SK-N-SH (cell line): ENCODE measurements around the gene GCN1.

ENCODE experiments used
- CTCF ChIP-seq: fragments of 200-600 bp; sonication (generic); IDR thresholded peaks from 2 replicates; pipeline ENCODE4 v1.6.1; 2017; ENCODE audit warnings: antibody characterized with exemption, mild to moderate bottlenecking, moderate library complexity
- ELF1 ChIP-seq: IDR thresholded peaks from 2 replicates; pipeline ENCODE4 v1.4.0; 2012
- IRF3 ChIP-seq: fragments of 150-350 bp; IDR thresholded peaks from 2 replicates; pipeline ENCODE4 v1.6.1; 2016; ENCODE audit warnings: mild to moderate bottlenecking, low read depth, low read length
- JUND ChIP-seq: IDR thresholded peaks from 2 replicates; pipeline ENCODE4 v1.4.0; 2012
- MXI1 ChIP-seq: IDR thresholded peaks from 2 replicates; pipeline ENCODE4 v1.6.1; 2012; ENCODE audit warnings: mild to moderate bottlenecking, low read depth, low read length, improper control_type of control experiment
- SIN3A ChIP-seq: IDR thresholded peaks from 2 replicates; pipeline ENCODE4 v1.6.1; 2012; ENCODE audit warnings: low read depth, mild to moderate bottlenecking, low read length, moderate library complexity, borderline replicate concordance
- TCF12 ChIP-seq: IDR thresholded peaks from 2 replicates; pipeline ENCODE4 v1.4.0; 2012
- TEAD4 ChIP-seq: IDR thresholded peaks from 2 replicates; pipeline ENCODE4 v1.4.0; 2012; ENCODE audit warnings: mild to moderate bottlenecking, borderline replicate concordance; ENCODE audit not compliant: insufficient read depth
- USF2 ChIP-seq: fragments of 150-350 bp; IDR thresholded peaks from 2 replicates; pipeline ENCODE4 v1.6.1; 2017; ENCODE audit warnings: antibody characterized with exemption, low read length, low read depth, borderline replicate concordance
- YY1 ChIP-seq: IDR thresholded peaks from 2 replicates; pipeline ENCODE4 v1.4.0; 2012; ENCODE audit warnings: low read depth, mild to moderate bottlenecking

GRCh38 chr12:120221576-120221900 is 27.0 kb upstream of the GCN1 start:
- TF ChIP-seq USF2: no peak
- no peak for TF ChIP-seq CTCF
- no peak for TF ChIP-seq JUND
- TF ChIP-seq MXI1: no peak
- TF ChIP-seq ELF1: no peak
- TF ChIP-seq TCF12: no peak
- no peak for TF ChIP-seq SIN3A
- TF ChIP-seq IRF3: no peak
- TF ChIP-seq YY1: no peak
- TF ChIP-seq TEAD4: no peak
